ENCODE results near the gene DCC. TPM values are rescaled to one million over a fixed set of nuclear protein-coding genes. Genes with fewer than 3 reads are reported as not detected.

Gene DCC
- total RNA-seq, 4 donors from 2014 or later, result 0.94 TPM; not detected in 3

DNA sequence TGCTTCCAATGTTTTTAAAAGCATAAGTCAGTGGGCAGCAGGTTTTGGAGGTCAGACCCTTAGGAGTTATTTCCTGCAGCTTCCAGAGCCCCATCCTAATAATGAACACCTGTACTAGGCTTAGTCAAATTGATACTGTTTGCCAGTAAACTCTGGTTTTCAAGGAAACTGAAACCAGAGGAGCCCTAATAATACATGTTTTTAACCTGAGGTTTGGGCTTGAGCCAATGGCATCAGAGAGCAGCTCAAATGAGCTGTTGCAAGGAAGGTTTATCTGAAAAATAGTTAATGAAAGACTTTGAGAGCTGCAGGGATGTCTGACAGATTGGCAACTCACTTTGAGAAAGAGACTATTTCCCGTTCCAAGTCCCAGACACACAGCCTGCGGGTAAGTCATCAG, 54.6 kb downstream of the DCC start:
- no peak for TF ChIP-seq CTCF (IDR thresholded peaks at IDR 0.05)
- TF ChIP-seq POLR2A (IDR thresholded peaks at IDR 0.05), result no peak
- no peaks in the 10 kb centered on the region for H3K9me3 ChIP-seq
- no peak overlapping the region for H3K4me3 ChIP-seq (replicated peaks in 1 of 3)
- 29 to 49% methylated on average over 2 of the region's 2 CpGs for WGBS, 2 donors
- no peaks in the 10 kb centered on the region for H3K36me3 ChIP-seq
- H3K4me1 ChIP-seq, result no peaks in the 10 kb centered on the region
- intact Hi-C loops (cut with DNase I), result no loop called here
- DNase-seq, result no peak
- H3K27me3 ChIP-seq, result no peaks in the 10 kb centered on the region
- H3K27ac ChIP-seq, result no peak overlapping the region

DNA sequence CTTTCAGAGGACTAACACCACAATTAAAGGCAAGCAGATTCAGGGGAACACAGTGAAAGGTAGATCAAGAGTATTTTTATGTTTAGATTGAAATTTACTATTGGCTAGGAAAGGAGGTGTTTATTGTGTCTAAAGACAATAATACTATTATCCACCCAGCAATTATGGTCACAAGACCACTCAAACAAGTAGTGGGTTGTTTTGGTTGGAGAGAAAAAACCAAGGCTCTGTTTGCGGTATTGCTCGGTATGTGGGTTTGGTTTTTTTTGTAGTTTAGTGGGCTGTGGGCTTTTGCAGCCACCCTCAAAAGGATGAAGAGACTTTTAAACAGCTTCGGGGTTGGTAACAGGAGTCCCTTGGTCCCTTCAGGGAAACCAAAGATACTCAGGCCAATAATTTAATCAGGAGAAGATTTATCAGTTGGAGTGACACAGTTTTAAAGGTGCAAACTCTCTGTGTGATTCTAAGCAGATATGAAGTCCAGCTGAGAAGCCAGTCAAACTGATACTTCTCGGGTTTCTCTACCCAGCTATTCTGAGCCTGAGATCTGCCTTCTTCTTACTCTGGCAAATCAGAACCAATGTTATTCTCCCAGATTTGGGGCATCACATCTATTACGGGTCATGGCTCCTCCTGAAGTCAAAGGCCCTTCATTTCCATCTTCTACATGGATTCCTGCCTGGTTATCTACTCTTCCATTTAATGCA, 55.3 kb downstream of the DCC start:
- intact Hi-C loops (cut with DNase I), result no loop called here
- TF ChIP-seq CTCF (IDR thresholded peaks at IDR 0.05), result no peak

DNA sequence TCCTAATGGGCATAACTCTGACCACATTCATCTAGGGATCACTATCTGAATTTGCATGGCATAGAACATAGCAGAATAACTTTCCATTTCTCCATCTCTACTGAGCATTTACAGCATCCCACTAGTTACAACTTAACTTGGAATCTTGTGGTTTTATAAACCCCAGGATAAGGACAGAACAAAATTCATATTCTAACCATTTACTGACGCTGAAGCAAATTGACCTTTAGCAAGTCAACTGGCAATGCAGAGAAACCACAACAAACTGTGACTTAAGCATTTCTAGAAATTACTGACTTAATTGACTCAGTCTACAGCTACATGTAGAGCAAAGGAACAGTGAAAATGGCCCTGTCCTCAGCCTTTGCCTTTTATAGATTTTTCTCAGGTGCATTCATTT, 61.2 kb downstream of the DCC start:
- Histone ChIP-seq H3K4me3 (replicated peaks in 1 of 3) (no peak overlapping the region), H3K4me1 (no peaks in the 10 kb centered on the region), H3K9me3 (no peaks in the 10 kb centered on the region), H3K27ac (no peak overlapping the region), H3K36me3 (no peaks in the 10 kb centered on the region), H3K27me3 (no peaks in the 10 kb centered on the region)
- 88 to 91% methylated on average over 1 of the region's 1 CpG for WGBS, 2 donors
- DNase-seq, result no peak
- TF ChIP-seq POLR2A (IDR thresholded peaks at IDR 0.05) (no peak), CTCF (IDR thresholded peaks at IDR 0.05) (no peak)
- intact Hi-C loops (cut with DNase I), result no loop called here

More for the DNA sequence above, 55.3 kb downstream of the DCC start:
- no peaks in the 10 kb centered on the region for H3K36me3 ChIP-seq
- H3K4me1 ChIP-seq, result no peaks in the 10 kb centered on the region
- no peaks in the 10 kb centered on the region for H3K9me3 ChIP-seq
- WGBS, 2 donors, result 45 to 46% methylated on average over 5 of the region's 5 CpGs
- no peak for DNase-seq
- no peaks in the 10 kb centered on the region for H3K27me3 ChIP-seq
- no peak overlapping the region for H3K27ac ChIP-seq
- H3K4me3 ChIP-seq (replicated peaks in 1 of 3), result no peak overlapping the region

- intact Hi-C loops (cut with DNase I), result no loop called here
- H3K9me3 ChIP-seq, result no peaks in the 10 kb centered on the region
- H3K27ac ChIP-seq, result no peak overlapping the region
- TF ChIP-seq CTCF (IDR thresholded peaks at IDR 0.05), result no peak
- no peak for TF ChIP-seq POLR2A (IDR thresholded peaks at IDR 0.05)
- DNase-seq, result no peak
- H3K36me3 ChIP-seq, result no peaks in the 10 kb centered on the region
- no peaks in the 10 kb centered on the region for H3K4me1 ChIP-seq
- no peak overlapping the region for H3K4me3 ChIP-seq (replicated peaks in 1 of 3)
- 60 to 62% methylated on average over 3 of the region's 3 CpGs for WGBS, 2 donors
- no peaks in the 10 kb centered on the region for H3K27me3 ChIP-seq
Observed at GRCh38 chr18:52402814-52403213, 62.8 kb downstream of the DCC start.

DNA sequence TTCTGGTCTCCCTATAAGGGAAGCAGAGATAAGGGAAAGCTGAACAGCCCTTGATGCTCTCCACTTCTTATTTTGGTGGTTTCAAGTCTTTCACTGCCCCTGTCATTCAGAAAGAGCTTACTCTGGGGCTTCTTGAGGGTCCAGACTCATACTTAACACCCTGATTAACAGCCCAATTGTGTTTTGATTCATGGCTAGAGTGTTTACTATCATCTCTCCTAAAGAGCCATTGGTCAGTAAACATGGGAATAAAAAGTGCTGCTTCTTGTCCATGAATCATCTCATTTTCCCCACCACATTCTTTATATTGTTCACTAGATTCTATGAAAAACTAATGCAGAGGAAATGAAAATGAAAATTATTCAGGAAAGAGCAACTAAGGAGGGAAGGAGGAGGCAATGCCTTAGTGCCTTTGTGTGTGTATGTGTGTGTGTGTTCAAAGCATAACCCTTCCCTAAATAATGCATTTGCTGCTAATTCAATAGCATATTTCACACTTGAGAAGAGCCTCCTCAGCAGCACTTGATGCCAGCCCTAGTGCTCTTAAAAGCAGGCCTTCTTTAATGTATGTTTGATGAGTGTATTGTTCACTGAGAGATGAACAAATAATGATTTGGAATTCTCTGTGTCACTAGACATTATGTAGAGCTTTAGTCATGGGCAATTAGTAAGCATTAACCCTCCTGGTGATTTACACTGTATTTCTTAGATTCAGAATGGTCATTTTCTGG, 63.5 kb downstream of the DCC start:
- no peaks in the 10 kb centered on the region for H3K36me3 ChIP-seq
- no peaks in the 10 kb centered on the region for H3K9me3 ChIP-seq
- DNase-seq, result no peak
- no peak overlapping the region for H3K4me3 ChIP-seq (replicated peaks in 1 of 3)
- no peaks in the 10 kb centered on the region for H3K4me1 ChIP-seq
- no peaks in the 10 kb centered on the region for H3K27me3 ChIP-seq
- TF ChIP-seq CTCF (IDR thresholded peaks at IDR 0.05) (no peak), POLR2A (IDR thresholded peaks at IDR 0.05) (no peak)
- H3K27ac ChIP-seq, result no peak overlapping the region
- intact Hi-C loops (cut with DNase I), result no loop called here

Data from thyroid gland (tissue), 4 donors.